T47D (cell line): ENCODE data around the gene SIM2.

Experiments used
- DNase-seq, 2 experiments: peaks; one replicate each; pipeline versions ENCODE4 v3.0.0 to v3.0.0-alpha.2; 2011 to 2012; ENCODE audit warnings: low read depth in 1 of 2, low spot score in 1 of 2
- JUND ChIP-seq: IDR thresholded peaks from 2 replicates; pipeline ENCODE4 v1.6.1; 2012; ENCODE audit warnings: low read depth
- in situ Hi-C: cut with HindIII; loops from 2 replicates; pipeline ENCODE4 v1.10.0; 2016; ENCODE audit warnings: low sequenced_read_pairs, low pct_unique_long_range_greater_than_20kb

The SIM2 gene

DNA sequence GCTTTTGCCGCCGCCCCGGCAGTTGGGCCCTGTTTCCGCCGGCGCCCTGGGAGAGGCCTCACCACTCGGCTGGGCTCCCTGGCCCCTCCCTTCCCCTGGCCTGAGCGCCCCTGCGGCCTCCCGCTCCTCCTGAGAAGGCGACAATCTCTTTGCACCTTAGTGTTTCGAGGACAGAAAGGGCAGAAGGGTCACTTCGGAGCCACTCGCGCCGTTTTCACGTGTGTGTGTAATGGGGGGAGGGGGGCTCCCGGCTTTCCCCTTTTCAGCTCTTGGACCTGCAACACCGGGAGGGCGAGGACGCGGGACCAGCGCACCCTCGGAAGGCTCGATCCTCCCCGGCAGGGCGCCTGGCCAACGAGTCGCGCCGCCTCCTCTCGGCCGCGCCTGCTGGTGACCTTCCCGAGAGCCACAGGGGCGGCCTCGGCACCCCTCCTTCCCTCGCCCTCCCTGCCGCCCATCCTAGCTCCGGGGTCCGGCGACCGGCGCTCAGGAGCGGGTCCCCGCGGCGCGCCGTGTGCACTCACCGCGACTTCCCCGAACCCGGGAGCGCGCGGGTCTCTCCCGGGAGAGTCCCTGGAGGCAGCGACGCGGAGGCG lies 432 bp upstream of the SIM2 start:
- DNase-seq: peak in 1 of 2 experiments; percentile 69
- no peak for TF ChIP-seq JUND
- in situ Hi-C loops: no loop called here

DNA sequence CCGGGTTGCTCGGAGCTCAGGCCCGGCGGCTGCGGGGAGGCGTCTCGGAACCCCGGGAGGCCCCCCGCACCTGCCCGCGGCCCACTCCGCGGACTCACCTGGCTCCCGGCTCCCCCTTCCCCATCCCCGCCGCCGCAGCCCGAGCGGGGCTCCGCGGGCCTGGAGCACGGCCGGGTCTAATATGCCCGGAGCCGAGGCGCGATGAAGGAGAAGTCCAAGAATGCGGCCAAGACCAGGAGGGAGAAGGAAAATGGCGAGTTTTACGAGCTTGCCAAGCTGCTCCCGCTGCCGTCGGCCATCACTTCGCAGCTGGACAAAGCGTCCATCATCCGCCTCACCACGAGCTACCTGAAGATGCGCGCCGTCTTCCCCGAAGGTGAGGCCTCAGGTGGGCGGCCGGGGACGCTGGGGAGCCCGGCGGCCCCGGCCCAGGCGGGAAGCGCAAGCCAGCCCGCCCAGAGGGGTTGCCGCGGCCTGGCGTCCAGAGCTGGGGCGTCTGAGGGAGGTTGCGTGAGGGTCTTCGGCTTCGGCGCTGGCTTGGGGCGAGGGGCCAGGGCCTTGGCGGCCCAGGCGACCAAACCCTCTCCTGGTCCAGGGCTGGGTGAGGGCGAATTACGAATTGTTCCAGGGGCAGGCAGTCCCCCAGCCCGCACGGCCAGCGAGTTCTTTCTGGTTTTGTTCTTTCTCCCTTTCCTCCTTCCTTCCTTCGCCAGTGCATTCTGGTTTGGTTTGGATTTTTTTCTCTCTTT lies 805 bp downstream of the SIM2 start:
- TF ChIP-seq JUND: no peak
- in situ Hi-C loops: no loop called here
- peak; percentile 25 to 49 for DNase-seq

DNA sequence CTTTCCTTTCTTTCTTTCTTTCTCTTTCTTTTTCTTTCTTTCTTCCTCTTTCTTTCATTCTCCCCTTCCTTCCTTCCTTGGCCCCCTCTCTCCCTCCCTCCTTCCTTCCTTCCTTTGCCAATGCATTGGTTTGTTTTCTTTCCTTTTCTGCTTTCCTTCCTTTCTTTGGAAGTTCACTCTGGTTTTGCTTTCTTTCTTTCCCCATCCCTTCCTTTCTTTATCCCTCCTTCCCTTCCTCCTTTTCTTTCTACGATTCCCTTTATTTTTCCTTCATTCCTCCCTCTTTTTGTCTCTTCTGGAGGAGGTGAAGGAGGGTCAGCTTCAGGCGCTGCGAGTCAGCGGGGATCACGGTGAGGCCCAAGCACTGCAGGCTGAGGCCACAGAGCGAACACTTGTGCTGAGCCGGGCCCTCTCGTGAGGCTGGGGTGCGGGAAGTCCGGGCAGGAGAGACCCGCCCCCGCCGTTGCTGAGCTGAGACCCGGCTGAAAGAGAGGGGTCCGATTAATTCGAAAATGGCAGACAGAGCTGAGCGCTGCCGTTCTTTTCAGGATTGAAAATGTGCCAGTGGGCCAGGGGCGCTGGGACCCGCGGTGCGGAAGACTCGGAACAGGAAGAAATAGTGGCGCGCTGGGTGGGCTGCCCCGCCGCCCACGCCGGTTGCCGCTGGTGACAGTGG lies 1.5 kb downstream of the SIM2 start:
- TF ChIP-seq JUND: no peak
- in situ Hi-C loops: no loop called here
- DNase-seq: no peak

DNA sequence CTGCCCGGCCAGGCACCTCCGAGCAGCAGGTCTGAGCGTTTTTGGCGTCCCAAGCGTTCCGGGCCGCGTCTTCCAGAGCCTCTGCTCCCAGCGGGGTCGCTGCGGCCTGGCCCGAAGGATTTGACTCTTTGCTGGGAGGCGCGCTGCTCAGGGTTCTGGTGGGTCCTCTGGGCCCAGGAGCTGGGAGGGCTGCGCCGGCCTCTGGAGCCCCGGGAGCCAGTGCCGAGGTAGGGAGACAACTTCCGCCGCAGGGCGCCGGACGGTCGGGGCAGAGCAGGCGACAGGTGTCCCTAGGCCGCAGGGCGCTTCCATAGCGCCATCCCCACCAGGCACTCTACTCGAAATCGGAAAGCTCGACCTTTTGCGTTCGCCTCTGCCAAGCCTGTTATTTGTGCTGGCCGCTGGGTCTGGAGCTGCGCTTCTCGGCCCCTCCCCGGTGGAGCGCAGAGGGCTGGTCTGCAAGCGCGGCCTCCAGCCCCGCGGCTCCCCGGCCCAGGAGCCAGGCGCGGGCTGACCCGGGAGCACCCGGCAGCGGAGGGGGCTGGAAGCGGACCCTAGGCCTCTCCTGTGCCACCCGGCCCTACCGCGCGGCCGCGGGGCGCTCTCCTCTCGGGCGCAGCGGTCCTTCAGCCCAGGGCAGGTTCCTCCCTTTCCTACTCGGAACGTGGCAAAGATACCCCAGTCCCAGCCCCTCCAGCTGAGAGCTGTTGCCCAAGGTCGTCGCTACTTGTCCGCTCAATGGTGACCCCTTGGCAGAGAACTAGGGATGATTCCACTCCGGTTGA lies 2.2 kb downstream of the SIM2 start:
- DNase-seq: no peak
- no peak for TF ChIP-seq JUND

DNA sequence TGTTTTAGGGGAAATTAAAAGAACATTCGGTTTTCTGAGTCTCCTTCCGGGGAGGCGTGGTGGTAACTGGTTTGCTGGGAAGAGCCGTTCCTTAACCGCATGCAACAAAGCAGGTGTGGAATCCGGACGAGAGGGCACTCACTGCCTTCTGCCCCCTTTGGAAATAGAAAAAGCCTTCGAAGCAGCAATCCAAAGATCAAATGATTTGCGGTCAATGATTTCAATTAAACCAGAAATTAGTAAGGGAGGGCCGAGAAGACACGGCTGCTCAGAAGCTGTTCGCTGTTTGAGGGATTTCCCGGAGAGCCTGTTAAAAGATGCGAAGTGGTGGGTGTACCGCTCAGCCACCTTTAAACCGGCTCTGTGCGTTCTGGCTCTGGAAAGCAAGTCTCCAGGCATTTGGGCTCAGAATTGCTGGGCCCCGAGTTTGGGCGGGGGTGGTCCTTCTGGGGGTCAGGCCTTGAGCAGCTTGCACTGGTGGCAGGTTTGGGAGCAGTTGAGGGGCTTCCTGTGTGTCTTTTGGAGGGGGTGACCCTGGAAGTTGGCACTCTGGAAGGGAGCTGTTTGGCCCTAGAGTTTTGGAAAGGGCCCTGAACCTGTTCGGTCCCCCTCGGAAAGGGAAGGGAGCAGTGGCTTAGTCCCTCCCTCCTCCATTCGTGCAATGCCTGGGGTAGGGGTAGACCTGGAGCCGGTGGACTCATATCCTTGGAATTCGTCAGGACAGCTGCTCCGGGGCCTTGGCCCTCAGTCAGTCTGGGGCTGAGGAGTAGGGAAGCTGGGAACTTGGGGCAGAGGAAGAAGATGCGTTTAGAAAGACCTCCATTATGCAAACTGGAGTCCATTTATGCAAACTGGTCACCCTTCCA lies 3.1 kb downstream of the SIM2 start:
- no peak for DNase-seq
- TF ChIP-seq JUND: no peak
- in situ Hi-C loops: no loop called here

More for the DNA sequence above, 2.2 kb downstream of the SIM2 start:
- in situ Hi-C loops: no loop called here

DNA sequence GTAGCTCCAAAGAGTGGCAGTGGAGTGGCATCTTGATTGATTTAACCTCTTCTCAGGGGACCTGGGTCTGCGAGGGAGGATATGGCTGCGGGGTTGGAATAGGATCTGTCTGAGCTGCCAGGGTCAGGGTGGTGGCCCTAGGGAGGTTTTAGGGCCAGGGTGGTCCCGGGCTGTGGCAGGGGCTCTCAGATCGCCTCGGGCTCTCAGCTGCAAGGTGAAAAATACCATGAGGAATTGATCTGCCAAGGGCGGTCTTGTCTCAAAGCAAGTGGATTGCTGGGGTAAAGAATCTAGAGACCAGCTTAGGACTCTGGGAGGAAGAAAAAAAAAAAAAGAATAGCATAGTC lies 3.7 kb downstream of the SIM2 start:
- no peak for TF ChIP-seq JUND
- in situ Hi-C loops: no loop called here
- no peak for DNase-seq

DNA sequence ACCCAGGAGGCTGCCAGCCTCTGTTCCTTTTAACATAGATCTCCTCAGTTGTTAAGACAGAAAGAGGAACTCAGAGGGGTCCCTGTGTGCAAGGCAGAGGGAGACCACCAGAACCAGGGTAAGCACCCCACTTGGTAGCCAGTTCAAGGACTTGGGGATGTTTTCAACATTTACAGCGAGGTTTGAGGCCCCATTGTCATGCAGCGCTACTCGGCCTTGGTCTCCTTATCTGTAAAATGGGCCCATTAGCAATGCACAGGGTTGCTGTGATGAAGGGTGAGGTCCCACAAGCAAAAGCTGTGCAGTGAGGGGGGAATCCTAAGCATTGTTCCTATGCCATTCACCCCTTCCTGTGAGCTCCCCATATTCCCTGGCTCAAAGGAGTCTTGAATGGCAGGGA lies 4.2 kb downstream of the SIM2 start:
- no peak for DNase-seq
- in situ Hi-C loops: no loop called here
- TF ChIP-seq JUND: no peak

DNA sequence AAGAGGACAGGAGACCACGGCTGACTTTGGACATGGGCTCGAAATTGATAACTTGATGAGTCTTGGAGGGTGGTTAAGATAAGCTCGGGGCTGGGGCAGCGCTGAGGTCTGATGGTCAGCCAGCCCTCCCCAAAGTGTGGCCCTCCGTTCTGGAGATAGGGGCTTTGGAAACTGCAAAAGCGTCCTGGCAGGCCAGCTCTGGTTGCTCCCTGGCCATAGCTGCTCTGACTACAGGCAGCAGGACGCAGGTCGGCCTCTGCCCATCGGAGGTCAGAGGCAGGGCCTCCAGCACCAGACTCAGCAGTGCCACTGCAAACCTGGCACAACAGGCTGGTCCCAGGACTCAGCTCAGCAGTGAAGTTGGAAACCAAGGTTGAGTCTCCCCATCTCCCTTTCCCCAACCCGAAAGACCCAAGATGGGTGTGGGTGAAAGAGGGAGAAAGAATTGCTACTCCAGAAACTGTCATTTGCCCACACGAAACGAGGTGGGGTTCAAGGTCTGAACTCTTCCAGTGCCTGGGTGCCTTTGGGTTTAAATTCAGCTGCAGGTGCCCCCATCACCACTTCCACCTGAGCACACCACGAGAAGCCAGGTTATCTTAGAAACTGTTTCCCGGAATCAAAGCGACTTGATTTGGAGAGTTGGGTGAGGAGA lies 4.8 kb downstream of the SIM2 start:
- no peak for DNase-seq
- in situ Hi-C loops: no loop called here
- no peak for TF ChIP-seq JUND

DNA sequence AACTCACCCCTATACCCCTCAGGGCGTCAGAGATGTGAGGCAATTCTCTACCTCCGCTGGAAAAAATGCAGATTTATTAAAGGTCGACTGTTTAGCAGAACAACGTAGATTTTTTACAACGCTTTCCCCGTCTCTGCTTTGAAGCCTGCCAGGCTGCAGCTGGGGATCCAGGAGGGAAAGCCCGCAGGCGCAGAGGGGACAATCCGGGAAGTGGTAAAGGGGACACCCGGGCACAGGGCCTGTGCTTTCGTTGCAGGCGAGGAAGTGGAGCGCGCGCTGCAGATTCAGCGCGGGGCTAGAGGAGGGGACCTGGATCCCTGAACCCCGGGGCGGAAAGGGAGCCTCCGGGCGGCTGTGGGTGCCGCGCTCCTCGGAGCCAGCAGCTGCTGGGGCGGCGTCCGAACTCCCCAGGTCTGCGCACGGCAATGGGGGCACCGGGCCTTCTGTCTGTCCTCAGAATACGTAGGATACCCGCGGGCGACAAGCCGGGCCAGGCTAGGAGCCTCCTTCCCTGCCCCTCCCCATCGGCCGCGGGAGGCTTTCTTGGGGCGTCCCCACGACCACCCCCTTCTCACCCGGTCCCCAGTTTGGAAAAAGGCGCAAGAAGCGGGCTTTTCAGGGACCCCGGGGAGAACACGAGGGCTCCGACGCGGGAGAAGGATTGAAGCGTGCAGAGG lies 5.5 kb downstream of the SIM2 start:
- in situ Hi-C loops: no loop called here
- no peak for TF ChIP-seq JUND
- DNase-seq: no peak

DNA sequence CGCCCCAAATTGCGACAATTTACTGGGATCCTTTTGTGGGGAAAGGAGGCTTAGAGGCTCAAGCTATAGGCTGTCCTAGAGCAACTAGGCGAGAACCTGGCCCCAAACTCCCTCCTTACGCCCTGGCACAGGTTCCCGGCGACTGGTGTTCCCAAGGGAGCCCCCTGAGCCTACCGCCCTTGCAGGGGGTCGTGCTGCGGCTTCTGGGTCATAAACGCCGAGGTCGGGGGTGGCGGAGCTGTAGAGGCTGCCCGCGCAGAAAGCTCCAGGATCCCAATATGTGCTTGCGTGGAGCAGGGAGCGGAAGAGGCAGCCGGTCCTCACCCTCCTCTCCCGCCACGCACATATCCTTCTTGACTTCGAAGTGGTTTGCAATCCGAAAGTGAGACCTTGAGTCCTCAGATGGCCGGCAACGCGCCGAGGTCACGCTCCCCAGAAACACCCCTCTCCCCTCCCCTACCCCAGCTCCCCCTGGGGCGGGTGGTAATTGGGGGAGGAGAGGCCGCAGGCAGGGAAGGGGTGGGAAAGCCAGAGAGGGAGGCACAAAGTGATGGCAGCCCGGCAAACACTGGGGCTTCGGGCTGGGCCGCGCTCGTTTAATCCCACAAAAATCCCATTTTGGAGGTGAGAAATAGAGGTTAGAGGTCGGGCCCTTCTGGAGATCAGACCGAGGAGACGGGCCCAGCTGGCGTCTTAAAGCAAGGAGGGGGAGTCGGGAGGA lies 6.2 kb downstream of the SIM2 start:
- in situ Hi-C loops: no loop called here
- no peak for DNase-seq
- TF ChIP-seq JUND: no peak
